PFSK-1 (cell line): ENCODE data around the gene COMMD3.

Experiments used
- FOXP2 ChIP-seq: optimal IDR thresholded peaks from 2 replicates; pipeline ENCODE3; 2011; ENCODE audit warnings: borderline replicate concordance, control low read depth, inconsistent platforms; ENCODE audit not compliant: insufficient read depth; ENCODE audit errors: extremely low read length, extremely low read depth
- POLR2AphosphoS5 ChIP-seq: IDR thresholded peaks from 2 replicates; pipeline ENCODE4 v1.6.1; 2012; ENCODE audit warnings: low read depth, mild to moderate bottlenecking, control low read depth, low read length, moderate library complexity
- REST ChIP-seq, 2 experiments: IDR thresholded peaks; 2 replicates each; pipeline versions ENCODE4 v1.6.1 to v1.8.0; 2011 to 2012; ENCODE audit warnings: low read depth in 2 of 2, low read length in 2 of 2, control low read depth in 1 of 2, inconsistent platforms in 1 of 2, mild to moderate bottlenecking in 1 of 2, moderate library complexity in 1 of 2; ENCODE audit not compliant: insufficient read depth in 1 of 2
- SIN3A ChIP-seq: IDR thresholded peaks from 2 replicates; pipeline ENCODE4 v1.6.1; 2012; ENCODE audit warnings: mild to moderate bottlenecking, low read length, moderate library complexity, borderline replicate concordance; ENCODE audit not compliant: insufficient read depth
- TAF1 ChIP-seq: IDR thresholded peaks from 2 replicates; pipeline ENCODE4 v1.6.1; 2012; ENCODE audit warnings: low read length, control low read depth, borderline replicate concordance; ENCODE audit not compliant: insufficient read depth

The COMMD3 gene

GRCh38 chr10:22366771-22367170 lies 50.6 kb downstream of the COMMD3 start:
- TF ChIP-seq SIN3A: no peak
- TF ChIP-seq REST (IDR thresholded peaks at IDR 0.05; ENCODE audit: insufficient read depth in 1 of 2, low read depth in 2 of 2, low read length in 2 of 2): no peak
- no peak for TF ChIP-seq TAF1
- TF ChIP-seq FOXP2: no peak
- no peak for TF ChIP-seq POLR2AphosphoS5

- TF ChIP-seq REST (IDR thresholded peaks at IDR 0.05; ENCODE audit: insufficient read depth in 1 of 2, low read depth in 2 of 2, low read length in 2 of 2) (no peak), SIN3A (no peak), TAF1 (no peak), POLR2AphosphoS5 (no peak), FOXP2 (no peak)
These were observed 51.3 kb downstream of the COMMD3 start for GRCh38 chr10:22367471-22367870.

- TF ChIP-seq REST (IDR thresholded peaks at IDR 0.05; ENCODE audit: insufficient read depth in 1 of 2, low read depth in 2 of 2, low read length in 2 of 2) (no peak), POLR2AphosphoS5 (no peak), FOXP2 (no peak), SIN3A (no peak), TAF1 (no peak)
These were observed 52.2 kb downstream of the COMMD3 start for GRCh38 chr10:22368402-22368801.

GRCh38 chr10:22368981-22369380 lies 52.8 kb downstream of the COMMD3 start:
- no peak for TF ChIP-seq SIN3A
- TF ChIP-seq REST (IDR thresholded peaks at IDR 0.05; ENCODE audit: insufficient read depth in 1 of 2, low read depth in 2 of 2, low read length in 2 of 2): no peak
- no peak for TF ChIP-seq TAF1

GRCh38 chr10:22369434-22370072 lies 53.4 kb downstream of the COMMD3 start:
- TF ChIP-seq REST (IDR thresholded peaks at IDR 0.05; ENCODE audit: insufficient read depth in 1 of 2, low read depth in 2 of 2, low read length in 2 of 2) (no peak), FOXP2 (no peak), TAF1 (no peak), SIN3A (no peak), POLR2AphosphoS5 (no peak)
